Nucleus accumbens (tissue), 56 donors: ENCODE data around the gene PVALEF.
A peak's percentile ranks its signal among the peaks of the same experiment; 100 is the strongest.

Experiments used
- DNase-seq, 56 donors: peaks; one replicate each; lab custom pipeline; 2025; lab: John Stamatoyannopoulos, UW

The PVALEF gene

DNA sequence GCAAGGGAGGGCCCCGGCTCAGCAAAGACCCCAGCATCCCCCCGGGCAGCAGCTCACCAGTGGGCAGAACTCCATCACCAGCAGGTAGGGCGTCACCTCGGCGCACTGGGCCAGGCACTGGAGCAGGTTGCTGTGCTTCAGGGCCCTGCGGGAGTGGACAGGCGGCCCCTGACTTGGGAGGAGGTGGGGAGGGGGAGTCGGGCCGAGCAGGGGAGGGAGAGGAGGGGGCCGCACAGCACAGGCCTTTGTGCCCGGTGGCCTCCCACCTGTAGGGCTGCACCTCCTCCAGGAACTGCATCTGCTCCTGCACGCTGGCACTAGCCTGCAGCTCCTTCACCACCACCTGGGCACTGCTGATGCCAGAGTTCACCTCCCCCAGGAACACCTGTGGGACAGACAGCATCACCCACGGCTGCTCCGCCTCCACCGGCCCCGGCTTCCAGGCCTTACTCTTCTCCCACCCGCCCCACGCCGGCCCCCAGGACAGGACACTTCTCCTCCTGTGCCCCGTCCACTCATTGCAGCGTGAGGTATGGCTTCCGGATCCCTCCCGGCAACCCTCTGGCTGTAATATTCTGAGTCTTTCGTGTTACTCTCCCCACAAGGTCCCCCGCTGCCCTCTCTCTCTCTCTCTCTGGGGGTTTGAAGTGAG lies 37.7 kb upstream of the PVALEF start:
- peak in 2 of 56 donors; percentile 45 to 49 for DNase-seq

DNA sequence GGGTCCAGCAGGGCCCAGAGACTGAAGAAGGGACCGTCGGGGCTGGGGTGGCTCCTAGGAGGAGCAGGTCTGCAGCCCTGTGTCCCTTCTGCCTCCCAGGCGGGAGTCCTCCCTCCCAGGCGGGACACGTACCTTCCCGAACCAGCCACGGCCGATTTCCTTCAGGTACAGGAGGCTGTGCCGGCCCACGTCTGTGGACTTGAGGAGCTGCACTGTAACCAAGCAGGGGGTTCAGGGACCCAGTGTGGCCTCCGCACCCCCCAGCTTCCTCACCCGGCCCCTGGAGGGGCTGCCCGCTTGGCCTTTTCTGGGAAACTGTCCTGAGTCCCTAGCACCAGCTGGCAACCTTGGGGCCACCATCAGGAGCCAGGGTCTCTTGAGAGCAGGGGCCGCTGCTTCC lies 37.0 kb upstream of the PVALEF start:
- DNase-seq = no peak

DNA sequence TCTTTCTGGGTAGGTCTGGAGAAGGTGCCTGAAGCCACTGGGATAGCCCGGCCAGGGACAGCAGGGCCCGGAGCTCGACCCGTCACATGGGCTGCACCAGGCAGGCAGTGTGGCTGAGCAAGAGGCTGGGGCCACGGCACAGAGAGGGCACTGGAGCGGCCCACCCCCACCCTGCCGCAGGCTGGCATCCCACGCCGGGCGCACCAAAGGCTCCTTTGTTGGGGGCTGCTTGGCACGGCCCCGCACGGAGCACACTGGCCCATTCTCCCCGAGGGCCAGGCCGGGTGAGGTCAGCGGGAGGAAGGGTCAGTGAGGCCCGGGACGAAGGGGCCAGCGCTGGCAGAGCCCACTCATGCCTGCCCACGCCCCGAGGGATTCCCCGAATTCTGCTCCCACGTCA lies 36.5 kb upstream of the PVALEF start:
- DNase-seq = peak in 54 of 56 donors; percentile 64 to 98 (median 92)

DNA sequence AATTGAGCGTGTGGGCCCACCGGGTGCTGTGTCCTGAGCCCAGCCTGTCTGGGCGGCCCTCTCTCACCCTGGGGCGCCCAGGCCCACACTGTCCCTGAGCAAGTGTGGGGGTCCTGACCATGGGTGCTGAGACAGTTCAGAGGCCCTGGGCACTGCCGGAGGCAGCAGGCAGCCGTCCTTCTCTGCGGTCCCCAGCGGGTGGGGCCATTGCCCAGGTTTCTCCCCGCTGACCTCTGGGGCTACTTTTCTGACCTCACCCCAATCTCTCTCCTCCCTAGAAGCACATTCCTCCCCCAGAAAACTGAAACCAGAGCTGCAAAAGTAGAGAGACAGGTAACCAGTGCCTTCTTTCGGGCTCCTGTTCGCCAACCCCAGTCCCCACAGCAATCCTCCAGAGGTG lies 36.0 kb upstream of the PVALEF start:
- peak in 15 of 56 donors; percentile 55 to 81 (median 68) for DNase-seq

DNA sequence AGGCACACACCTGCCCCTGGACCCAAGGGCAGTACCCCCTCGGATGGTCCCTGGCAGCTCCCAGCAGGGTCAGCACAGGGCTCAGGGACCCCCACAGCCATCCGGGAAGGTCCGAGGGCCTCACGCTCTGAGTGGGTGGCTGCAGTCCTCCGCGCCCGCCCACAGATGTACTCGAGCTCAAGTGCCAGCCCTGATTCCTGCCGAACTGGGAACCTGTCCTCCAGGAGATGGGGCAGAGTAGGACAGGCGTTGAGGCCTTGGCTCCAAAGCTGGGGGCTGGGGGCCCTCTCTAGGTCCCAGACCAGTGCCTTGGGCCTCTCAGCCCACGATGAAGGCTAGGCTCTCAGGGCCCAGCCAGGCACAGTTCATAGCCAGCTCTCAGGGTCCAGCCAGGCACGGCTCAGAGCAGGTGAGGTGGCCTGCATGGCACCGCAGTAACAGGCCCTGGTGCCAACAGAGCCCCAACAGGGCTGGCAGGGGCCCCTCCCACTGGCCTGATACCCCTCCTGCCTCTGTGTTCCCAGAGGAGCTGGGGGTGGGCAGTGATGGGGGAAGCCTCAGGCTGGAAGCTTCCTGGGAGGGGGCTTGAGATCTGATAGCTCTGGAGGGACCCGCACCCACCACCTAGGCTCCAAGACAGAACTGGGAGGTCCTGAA lies 35.5 kb upstream of the PVALEF start:
- peak in 4 of 56 donors; percentile 38 to 72 (median 48) for DNase-seq

DNA sequence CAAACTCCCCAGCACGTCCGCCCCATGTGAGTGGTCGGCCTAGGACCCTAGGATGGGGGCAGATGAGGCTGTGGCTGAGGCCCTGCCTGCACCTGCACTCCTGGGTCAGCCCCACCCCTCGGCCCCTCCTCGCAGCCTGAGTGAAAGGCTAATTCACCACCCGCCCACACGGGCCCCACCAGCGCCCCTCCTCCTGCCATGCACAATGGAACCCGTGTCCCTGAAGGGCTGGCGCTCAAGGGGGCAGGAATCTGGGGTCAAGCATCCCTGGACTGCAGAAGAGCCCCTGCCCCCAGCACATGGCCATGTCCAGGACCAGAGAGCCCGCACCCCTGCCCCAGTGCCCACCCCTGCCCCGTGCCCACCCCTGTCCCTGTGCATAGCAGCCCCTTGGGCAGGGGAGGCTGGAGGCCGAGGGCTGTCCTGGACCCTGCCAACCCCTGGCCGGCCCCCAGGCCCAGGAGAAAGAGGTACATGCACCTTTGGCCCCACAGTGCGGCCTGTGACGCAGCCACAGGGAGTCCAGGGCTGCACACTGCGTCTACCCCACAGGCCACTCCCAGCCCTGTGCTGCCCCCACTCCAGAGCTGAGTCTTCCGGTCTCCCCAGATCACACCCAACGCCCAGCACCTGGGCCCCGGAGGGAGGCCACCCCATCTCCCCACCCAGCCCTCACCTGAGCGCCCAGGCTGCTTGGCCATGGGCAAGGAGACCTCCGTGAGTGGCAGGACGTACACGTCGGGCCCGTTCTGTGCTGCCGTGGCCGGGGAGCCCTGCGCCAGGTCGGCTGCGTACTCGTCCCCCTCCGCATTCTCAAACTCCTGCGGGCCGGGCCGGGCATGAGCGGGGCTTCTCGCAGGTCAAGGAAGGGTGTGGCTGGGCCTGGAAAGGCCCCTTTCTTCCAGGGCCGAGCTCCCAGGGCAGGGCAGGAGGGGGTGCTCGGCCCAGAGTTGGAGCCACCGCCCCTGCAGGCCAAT lies 34.6 kb upstream of the PVALEF start:
- DNase-seq = peak in 52 of 56 donors; percentile 27 to 91 (median 72)

DNA sequence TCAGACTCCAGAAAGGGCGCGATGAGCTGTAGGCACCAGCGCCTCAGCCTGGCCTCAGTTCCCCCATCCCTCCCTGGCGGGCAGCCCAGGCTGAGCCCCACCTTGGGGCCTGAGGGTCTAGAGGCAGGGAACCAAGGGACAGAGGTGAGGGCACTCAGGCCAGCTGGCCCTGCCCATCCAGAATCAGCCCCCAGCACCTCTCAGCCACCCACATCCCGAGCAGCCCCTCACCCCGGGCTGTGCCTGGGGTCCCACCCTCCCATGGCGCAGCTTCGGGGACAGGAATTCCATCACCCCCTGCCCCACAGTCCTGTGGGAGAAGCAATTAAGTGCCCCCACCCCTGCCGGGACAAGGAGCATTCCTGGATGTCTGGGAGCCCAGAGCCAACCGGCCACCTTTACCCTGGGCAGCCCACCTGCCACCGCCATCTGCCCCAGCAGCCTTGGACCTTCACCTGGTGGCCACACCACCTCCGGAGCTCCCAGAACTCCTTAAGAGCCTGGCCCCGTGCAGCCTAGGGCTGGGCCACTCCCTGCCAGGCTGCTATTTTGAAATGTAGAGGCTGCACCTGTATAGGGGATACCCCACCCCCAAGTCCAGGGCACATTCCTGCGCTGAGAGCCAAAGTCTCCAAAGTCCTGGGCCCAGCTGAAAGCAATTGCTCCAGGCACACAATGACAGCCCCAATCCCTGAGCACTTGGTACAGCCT lies 33.7 kb upstream of the PVALEF start:
- no peak for DNase-seq

DNA sequence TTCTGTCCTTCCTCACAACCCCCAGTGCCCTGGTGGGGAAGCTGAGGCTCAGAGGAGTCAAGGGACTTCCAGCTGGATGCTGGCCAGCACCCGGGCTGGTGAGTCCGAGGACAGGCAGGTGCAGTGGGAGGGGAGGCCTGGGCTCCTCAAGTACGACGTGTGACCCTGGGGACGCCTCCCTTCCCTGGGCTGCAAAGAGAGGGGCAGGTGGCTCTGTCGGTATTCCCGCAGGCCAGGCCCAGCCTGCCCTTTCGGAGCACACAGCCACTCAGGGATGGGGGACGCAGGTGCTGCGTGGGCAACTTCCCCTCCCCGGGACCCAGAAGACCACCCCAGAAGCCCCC lies 33.1 kb upstream of the PVALEF start:
- DNase-seq = no peak

DNA sequence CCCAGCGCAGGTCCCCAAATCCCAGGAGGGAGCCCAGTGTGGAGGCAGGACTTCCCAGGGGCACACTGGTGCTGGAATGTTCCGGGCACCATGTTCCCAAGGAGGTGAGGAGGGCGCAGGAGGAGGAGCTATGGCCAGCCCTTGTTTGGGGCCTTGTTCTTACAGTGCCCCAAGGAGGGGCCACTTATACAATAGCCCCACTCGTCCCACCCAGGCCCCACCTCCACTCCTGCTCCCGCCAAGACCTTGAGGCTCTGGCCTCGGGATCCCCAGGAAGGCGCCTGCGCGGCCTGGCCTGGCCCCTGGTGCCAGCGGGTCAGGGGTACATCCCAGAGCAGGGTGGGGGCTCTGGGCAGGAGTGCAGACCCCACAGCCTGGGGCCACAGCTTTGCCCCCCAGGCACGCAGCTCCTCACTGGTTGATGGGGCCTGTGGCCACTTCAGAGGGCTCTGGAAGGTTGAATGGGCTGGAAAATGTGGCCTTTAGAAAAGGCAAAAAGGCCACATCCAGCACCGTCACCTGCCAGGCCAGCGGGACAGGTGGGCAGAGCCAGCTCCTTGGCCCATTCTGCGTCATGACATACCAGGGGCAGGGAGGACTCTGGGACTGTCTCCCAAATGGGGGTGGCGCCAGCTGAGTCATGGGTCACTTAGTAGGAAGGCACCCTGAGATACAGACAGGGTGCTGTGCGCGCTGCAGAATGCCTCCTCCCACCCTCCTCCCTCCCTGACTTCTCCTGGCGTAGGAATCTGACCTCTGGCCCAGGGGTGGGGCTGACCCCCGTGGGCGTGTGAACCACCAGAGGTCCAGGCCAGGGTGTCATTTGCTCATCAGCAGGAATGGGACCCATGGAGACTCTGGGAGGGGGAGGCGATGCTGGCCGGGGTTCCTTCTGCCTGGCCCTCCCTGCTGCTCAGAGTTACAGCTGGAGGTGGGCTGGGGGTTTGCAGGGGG lies 32.3 kb upstream of the PVALEF start:
- DNase-seq = peak in 5 of 56 donors; percentile 14 to 52 (median 44)

DNA sequence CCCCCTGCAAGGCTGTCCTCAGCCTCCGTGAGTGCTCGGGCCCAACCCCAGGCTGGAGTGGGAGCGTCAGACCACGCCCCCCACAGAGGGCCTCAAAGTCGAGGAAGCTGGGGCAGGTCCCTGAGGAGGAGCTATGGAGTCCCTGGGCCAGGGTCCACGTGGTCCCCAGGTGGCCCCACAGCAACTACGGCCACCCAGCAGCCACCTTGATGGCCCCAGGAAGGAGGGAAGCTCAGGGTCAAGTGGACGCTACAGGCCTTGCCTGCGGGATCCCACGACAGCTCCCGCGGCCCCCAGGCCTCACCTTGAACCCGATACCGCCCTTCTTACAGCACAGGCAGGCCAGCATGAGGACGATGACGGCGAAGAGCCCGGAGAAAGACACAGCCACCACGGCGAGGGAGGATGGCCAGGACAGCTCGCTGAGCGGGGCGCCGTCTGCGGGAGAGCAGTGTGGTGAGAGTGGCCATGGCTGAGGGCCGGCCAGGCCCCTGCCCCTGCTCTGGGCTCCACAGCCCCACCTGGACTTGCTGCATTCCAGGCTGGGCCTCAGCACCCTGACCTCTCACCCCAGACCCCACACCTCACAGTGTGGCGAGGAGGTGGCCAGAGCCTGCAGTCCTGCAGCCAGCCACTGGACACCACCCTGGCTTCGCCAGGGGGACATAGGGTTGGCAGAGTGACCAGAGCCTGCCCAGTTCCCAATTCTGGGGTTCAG lies 31.1 kb upstream of the PVALEF start:
- DNase-seq = no peak

DNA sequence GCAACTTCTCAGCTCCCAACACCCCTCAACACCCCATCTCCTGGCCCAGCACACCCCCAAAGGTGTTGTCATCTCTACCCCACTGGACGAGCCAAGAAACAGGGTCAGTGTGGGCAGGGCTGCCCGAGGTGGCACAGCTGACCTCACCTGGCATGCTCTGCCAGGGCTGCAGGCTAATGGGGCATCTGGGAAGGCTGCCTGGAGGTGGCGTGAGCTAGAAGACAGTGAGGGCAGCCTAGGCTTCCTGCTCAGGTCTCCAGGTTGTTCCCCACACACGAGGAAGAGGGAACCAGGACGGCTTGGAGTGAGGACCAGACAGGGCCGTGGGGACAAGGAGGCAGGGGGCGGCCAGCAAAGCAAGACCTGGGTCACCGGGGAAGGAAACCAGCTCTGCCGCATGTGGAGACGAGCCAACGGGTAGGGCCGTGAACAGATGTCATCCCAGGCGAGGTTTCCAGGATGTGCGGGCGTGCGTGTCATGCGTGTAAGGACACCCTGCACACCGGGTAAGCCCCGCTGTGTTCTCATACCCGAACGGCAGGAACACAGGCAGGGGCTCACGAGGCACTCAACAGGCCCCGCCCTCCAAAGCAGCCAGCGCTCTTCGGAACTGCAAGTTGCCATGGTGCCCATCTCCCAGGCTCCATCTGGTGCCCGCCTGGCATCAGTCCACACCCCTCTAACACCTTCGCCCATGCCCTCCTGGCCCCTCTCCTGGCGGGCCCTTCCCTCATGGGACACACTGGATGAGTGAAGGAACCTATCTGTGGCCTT lies 29.6 kb upstream of the PVALEF start:
- DNase-seq = peak in 39 of 56 donors; percentile 13 to 77 (median 51)

DNA sequence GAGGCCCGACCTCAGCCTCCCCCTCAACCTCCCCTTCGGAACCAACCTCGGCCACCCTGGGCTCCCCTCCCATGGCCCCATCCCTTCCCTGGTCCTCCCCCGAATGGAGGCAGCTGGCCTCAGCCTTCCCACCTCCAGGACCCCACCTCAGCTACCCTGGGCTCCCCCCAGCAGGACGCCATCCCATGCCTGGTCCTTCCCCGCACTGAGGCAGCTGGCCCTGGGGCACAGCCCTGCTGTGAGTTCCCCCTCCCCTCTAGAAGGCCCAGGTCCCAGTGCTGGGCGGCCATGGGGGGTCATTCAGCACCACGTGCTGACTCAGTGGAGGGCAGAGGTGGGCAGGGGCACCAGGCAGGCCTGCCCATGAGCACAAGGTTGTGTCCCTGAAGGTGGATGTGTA lies 28.9 kb upstream of the PVALEF start:
- DNase-seq = no peak

DNA sequence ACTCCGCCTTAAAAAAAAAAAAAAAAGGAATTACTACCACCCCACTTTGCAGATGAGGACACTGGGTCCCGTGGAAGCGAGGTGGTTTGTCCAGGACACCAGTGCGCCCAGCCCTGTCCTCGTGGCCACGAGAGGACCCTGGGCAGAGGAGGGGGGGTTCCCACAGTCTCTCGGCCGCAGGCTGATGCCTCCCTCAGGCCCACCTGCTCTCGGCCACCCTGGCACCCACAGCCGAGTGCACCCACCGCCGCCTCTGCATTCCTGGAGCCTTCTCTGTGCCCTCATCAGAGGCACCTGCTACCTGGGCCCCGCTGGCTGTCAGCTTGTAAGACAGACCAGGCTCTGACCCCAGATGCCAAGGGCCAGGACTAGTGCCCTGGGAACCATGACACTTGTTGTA lies 28.1 kb upstream of the PVALEF start:
- no peak for DNase-seq

DNA sequence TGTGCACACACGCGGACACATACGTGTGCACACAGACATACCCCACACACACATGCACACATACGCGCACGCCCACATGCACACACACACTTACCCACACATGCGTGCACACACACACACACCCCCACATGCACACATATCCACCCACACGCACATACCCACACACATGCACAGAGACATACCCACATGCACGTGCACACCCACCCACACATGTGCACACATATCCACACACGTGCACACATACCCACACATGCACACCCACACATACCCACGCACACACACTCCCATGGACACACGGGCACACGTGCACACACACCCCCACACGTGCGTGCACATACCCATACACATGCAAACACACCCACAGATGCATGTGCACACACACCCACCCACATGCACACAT lies 27.2 kb upstream of the PVALEF start:
- no peak for DNase-seq

DNA sequence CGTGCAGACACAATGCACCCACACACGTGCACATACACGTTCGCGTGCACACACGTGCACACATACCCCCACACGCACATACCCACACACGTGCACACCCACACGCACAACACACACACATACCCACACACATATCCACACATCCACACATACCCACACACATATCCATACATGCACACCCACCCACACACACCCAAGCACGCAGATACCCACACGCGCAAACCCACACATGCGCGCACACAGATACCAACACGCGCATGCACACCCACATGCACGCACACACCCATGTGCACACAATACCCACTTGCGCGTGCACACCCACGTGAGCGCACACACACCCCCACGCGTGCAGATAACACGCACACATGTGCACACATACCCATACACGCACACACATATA lies 26.8 kb upstream of the PVALEF start:
- DNase-seq = no peak

DNA sequence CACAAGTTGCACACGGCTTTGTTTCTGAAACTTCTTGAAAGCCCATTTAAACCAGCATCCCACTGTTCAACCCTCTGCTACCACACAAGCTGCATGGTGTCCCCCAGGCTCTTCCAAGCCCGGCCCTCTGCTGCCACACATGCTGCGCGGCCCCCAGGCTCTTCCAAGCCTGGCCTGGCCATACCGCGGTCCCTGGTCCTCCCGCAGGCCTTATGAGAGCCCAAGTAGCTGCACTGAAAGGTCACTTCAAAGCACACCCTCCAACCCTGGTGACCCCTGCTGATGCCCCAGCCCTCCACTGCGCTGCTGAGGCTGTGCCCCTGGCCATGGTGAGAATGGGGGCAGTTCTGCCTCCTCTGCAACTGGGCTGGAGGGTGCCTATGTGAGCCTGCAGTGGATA lies 25.9 kb upstream of the PVALEF start:
- no peak for DNase-seq

DNA sequence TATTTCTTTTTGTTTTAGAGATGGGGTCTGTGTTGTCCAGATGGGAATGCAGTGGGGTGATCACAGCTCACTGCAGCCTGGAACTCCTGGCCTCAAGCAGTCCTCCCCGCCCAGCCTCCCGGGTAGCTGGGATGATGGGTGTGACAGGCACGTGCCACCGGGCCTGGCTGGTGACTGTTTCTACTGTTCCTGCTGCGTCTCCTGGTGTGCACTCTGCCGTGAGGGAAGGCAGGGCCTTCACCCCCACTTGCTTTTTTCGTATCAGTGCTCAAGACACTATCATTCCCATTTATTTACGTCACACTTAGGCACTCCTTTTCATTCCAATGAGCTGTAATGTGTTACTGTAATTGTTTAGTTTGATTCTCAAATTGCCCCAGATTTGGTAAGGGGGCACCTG lies 25.3 kb upstream of the PVALEF start:
- DNase-seq = peak in 1 of 56 donors; percentile 29

DNA sequence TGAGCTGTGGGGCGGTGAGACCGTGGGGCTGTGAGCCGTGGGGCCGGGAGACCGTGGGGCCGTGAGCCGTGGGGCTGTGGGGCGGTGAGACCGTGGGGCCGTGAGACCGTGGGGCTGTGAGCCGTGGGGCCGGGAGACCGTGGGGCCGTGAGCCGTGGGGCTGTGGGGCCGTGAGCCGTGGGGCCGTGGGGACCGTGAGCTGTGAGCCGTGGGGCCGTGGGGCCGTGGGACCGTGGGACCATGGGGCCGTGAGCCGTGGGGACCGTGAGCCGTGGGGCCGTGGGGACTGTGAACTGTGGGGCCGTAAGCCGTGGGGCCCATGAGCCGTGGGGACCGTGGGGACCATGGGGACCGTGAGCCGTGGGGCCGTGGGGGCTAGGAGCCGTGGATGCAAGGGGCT lies 24.6 kb upstream of the PVALEF start:
- DNase-seq = no peak
